SJCRH30 (cell line): ENCODE results near the gene GIGYF1. TPM values are rescaled to one million over a fixed set of nuclear protein-coding genes. Genes with fewer than 3 reads are reported as not detected.
A peak's percentile ranks its signal among the peaks of the same experiment; 100 is the strongest.

Experiments
- DNase-seq, 2 experiments: peaks; one replicate each; pipeline ENCODE4 v3.0.0-alpha.2; 2015 to 2020
- H3K27ac ChIP-seq: fragments of 250-450 bp; sonication (Bioruptor Pico); 2 replicates; pipeline ENCODE4 v1.5.1; 2020; ENCODE audit warnings: mild to moderate bottlenecking, moderate library complexity
- H3K27me3 ChIP-seq: fragments of 250-450 bp; sonication (Bioruptor Pico); 2 replicates; pipeline ENCODE4 v1.5.1; 2020; ENCODE audit warnings: mild to moderate bottlenecking, moderate library complexity
- H3K36me3 ChIP-seq: fragments of 250-450 bp; sonication (Bioruptor Pico); 2 replicates; pipeline ENCODE4 v1.5.1; 2020; ENCODE audit warnings: mild to moderate bottlenecking, moderate library complexity
- H3K4me1 ChIP-seq: fragments of 250-450 bp; sonication (Bioruptor Pico); 2 replicates; pipeline ENCODE4 v1.5.1; 2020; ENCODE audit warnings: mild to moderate bottlenecking, moderate library complexity
- H3K4me3 ChIP-seq: fragments of 250-450 bp; sonication (Bioruptor Pico); 2 replicates; pipeline ENCODE4 v1.5.1; 2020; ENCODE audit warnings: mild to moderate bottlenecking, moderate library complexity
- H3K9me3 ChIP-seq: fragments of 250-450 bp; sonication (Bioruptor Pico); replicated peaks from 2 replicates; pipeline ENCODE4 v1.5.1; 2020; ENCODE audit warnings: mild to moderate bottlenecking, moderate library complexity
- total RNA-seq: library from RNA; depleted of rRNA; stranded (reverse); fragments of >200 nt; shearing (Covaris generic); gene quantifications from 2 replicates; pipeline ENCODE4 v1.2.3, GENCODE V29; 2014

Gene GIGYF1
- total RNA-seq, 1 experiment from 2014 or later, result 22.6 TPM

GRCh38 chr7:100693312-100694097, 545 bp downstream of the GIGYF1 start:
- peaks cover 5% of the 10 kb centered on the region; the same call in 1 of the 2 replicates for H3K4me1 ChIP-seq
- H3K36me3 ChIP-seq, result peaks cover 11% of the 10 kb centered on the region; the same call in 1 of the 2 replicates
- no peaks in the 10 kb centered on the region for H3K9me3 ChIP-seq
- peak overlapping the region; percentile 43; the same call in 1 of the 2 replicates for H3K27ac ChIP-seq
- no peaks in the 10 kb centered on the region for H3K27me3 ChIP-seq
- no peak for DNase-seq
- H3K4me3 ChIP-seq, result peak overlapping the region; percentile 85

- DNase-seq, result no peak
Measured at GRCh38 chr7:100692578-100692961, 1.5 kb downstream of the GIGYF1 start.

GRCh38 chr7:100691676-100692577, 2.1 kb downstream of the GIGYF1 start:
- peak; percentile 78 to 85 for DNase-seq
- Histone ChIP-seq H3K36me3 (peaks cover 23% of the 10 kb centered on the region), H3K4me1 (peaks cover 5% of the 10 kb centered on the region; the same call in 1 of the 2 replicates), H3K4me3 (no peak overlapping the region), H3K9me3 (no peaks in the 10 kb centered on the region), H3K27ac (no peak overlapping the region), H3K27me3 (no peaks in the 10 kb centered on the region)

More at GRCh38 chr7:100692578-100692961, 1.5 kb downstream of the GIGYF1 start:
- peaks cover 18% of the 10 kb centered on the region for H3K36me3 ChIP-seq
- no peaks in the 10 kb centered on the region for H3K9me3 ChIP-seq
- no peak overlapping the region for H3K27ac ChIP-seq
- peak overlapping the region; percentile 85; the same call in 1 of the 2 replicates for H3K4me3 ChIP-seq
- H3K4me1 ChIP-seq, result peaks cover 5% of the 10 kb centered on the region; the same call in 1 of the 2 replicates
- no peaks in the 10 kb centered on the region for H3K27me3 ChIP-seq

GRCh38 chr7:100689230-100690135, 4.6 kb downstream of the GIGYF1 start:
- no peak for DNase-seq
- Histone ChIP-seq H3K4me3 (no peak overlapping the region), H3K27ac (no peak overlapping the region), H3K9me3 (no peaks in the 10 kb centered on the region), H3K4me1 (peaks cover 5% of the 10 kb centered on the region; the same call in 1 of the 2 replicates), H3K36me3 (peaks cover 40% of the 10 kb centered on the region), H3K27me3 (no peaks in the 10 kb centered on the region)

- no peaks in the 10 kb centered on the region for H3K9me3 ChIP-seq
- H3K27ac ChIP-seq, result no peak overlapping the region
- peaks cover 44% of the 10 kb centered on the region for H3K36me3 ChIP-seq
- H3K27me3 ChIP-seq, result no peaks in the 10 kb centered on the region
- peaks cover 5% of the 10 kb centered on the region; the same call in 1 of the 2 replicates for H3K4me1 ChIP-seq
- no peak for DNase-seq
- no peak overlapping the region for H3K4me3 ChIP-seq
Measured at GRCh38 chr7:100688326-100688860, 5.7 kb downstream of the GIGYF1 start.

GRCh38 chr7:100687751-100688300, 6.2 kb downstream of the GIGYF1 start:
- no peaks in the 10 kb centered on the region for H3K27me3 ChIP-seq
- DNase-seq, result no peak
- no peak overlapping the region for H3K27ac ChIP-seq
- H3K4me3 ChIP-seq, result no peak overlapping the region
- H3K9me3 ChIP-seq, result no peaks in the 10 kb centered on the region
- H3K36me3 ChIP-seq, result peaks cover 50% of the 10 kb centered on the region
- H3K4me1 ChIP-seq, result peaks cover 4% of the 10 kb centered on the region; the same call in 1 of the 2 replicates

GRCh38 chr7:100687261-100687660, 6.8 kb downstream of the GIGYF1 start:
- H3K9me3 ChIP-seq, result no peaks in the 10 kb centered on the region
- no peaks in the 10 kb centered on the region for H3K27me3 ChIP-seq
- H3K27ac ChIP-seq, result no peak overlapping the region
- H3K36me3 ChIP-seq, result peaks cover 56% of the 10 kb centered on the region
- no peak for DNase-seq
- no peak overlapping the region for H3K4me3 ChIP-seq
- H3K4me1 ChIP-seq, result no peaks in the 10 kb centered on the region

- DNase-seq, result no peak
- Histone ChIP-seq H3K4me3 (no peak overlapping the region), H3K36me3 (peaks cover 60% of the 10 kb centered on the region), H3K9me3 (no peaks in the 10 kb centered on the region), H3K27me3 (no peaks in the 10 kb centered on the region), H3K4me1 (no peaks in the 10 kb centered on the region), H3K27ac (no peak overlapping the region)
Measured at GRCh38 chr7:100686822-100687211, 7.2 kb downstream of the GIGYF1 start.

GRCh38 chr7:100686201-100686821, 7.7 kb downstream of the GIGYF1 start:
- no peak for DNase-seq
- H3K27ac ChIP-seq, result no peak overlapping the region
- no peaks in the 10 kb centered on the region for H3K4me1 ChIP-seq
- H3K9me3 ChIP-seq, result no peaks in the 10 kb centered on the region
- peaks cover 63% of the 10 kb centered on the region for H3K36me3 ChIP-seq
- H3K27me3 ChIP-seq, result no peaks in the 10 kb centered on the region
- no peak overlapping the region for H3K4me3 ChIP-seq

GRCh38 chr7:100685631-100686145, 8.4 kb downstream of the GIGYF1 start:
- Histone ChIP-seq H3K9me3 (no peaks in the 10 kb centered on the region), H3K27ac (no peak overlapping the region), H3K27me3 (no peaks in the 10 kb centered on the region), H3K4me1 (no peaks in the 10 kb centered on the region), H3K4me3 (no peak overlapping the region), H3K36me3 (peaks cover 68% of the 10 kb centered on the region)
- DNase-seq, result no peak

GRCh38 chr7:100685049-100685605, 8.9 kb downstream of the GIGYF1 start:
- H3K27me3 ChIP-seq, result no peaks in the 10 kb centered on the region
- H3K27ac ChIP-seq, result no peak overlapping the region
- H3K4me3 ChIP-seq, result no peak overlapping the region
- no peak for DNase-seq
- no peaks in the 10 kb centered on the region for H3K4me1 ChIP-seq
- no peaks in the 10 kb centered on the region for H3K9me3 ChIP-seq
- H3K36me3 ChIP-seq, result peaks cover 73% of the 10 kb centered on the region

GRCh38 chr7:100684534-100685042, 9.5 kb downstream of the GIGYF1 start:
- H3K27ac ChIP-seq, result no peak overlapping the region
- no peaks in the 10 kb centered on the region for H3K9me3 ChIP-seq
- no peaks in the 10 kb centered on the region for H3K27me3 ChIP-seq
- H3K4me3 ChIP-seq, result no peak overlapping the region
- peaks cover 73% of the 10 kb centered on the region for H3K36me3 ChIP-seq
- H3K4me1 ChIP-seq, result no peaks in the 10 kb centered on the region
- DNase-seq, result no peak
